GM21360 (cell line): Measurements from ENCODE around the gene PCNX4.
"Not testable (repeated sequence)": the region's sequence is repeated elsewhere in the genome, so short reads cannot be mapped to it uniquely, and the experiment has no call there.

Source experiments
- ATAC-seq: cut with Tn5 transposase; IDR thresholded peaks from one replicate; pipeline ENCODE4 v1.9.1; 2021; ENCODE audit warnings: mild to moderate bottlenecking, moderate library complexity; ENCODE audit not compliant: unreplicated experiment

PCNX4 gene

GRCh38 chr14:60091550-60092525 is at the start of gene PCNX4:
Gene PCNX4 (plus strand): TSS chr14:60091923. CDS start chr14:60107639, 15,716 bp downstream.
- ATAC-seq = peak; percentile 95

GRCh38 chr14:60047976-60048375 is 43.7 kb upstream of the PCNX4 start:
- not testable (repeated sequence) for ATAC-seq

- ATAC-seq = no peak
These were observed 40.0 kb upstream of the PCNX4 start for GRCh38 chr14:60051721-60052221.

GRCh38 chr14:60058087-60058486 is 33.6 kb upstream of the PCNX4 start:
- ATAC-seq = no peak

GRCh38 chr14:60061371-60061770 is 30.4 kb upstream of the PCNX4 start:
- ATAC-seq = no peak

GRCh38 chr14:60064491-60065072 is 27.1 kb upstream of the PCNX4 start:
- ATAC-seq = peak; percentile 55

GRCh38 chr14:60067882-60068281 is 23.8 kb upstream of the PCNX4 start:
- ATAC-seq = no peak

GRCh38 chr14:60079723-60080122 is 12.0 kb upstream of the PCNX4 start:
- ATAC-seq = no peak

- no peak for ATAC-seq
These were observed 6.6 kb upstream of the PCNX4 start for GRCh38 chr14:60085085-60085484.

- no peak for ATAC-seq
These were observed 6.0 kb upstream of the PCNX4 start for GRCh38 chr14:60085693-60086092.

GRCh38 chr14:60087668-60088067 is 4.1 kb upstream of the PCNX4 start:
- no peak for ATAC-seq

- ATAC-seq = no peak
These were observed 2.5 kb upstream of the PCNX4 start for GRCh38 chr14:60089221-60089620.

- no peak for ATAC-seq
These were observed 731 bp upstream of the PCNX4 start for GRCh38 chr14:60090864-60091519.

GRCh38 chr14:60092526-60092920 is 800 bp downstream of the PCNX4 start:
- no peak for ATAC-seq

GRCh38 chr14:60093080-60093479 is 1.4 kb downstream of the PCNX4 start:
- ATAC-seq = no peak

- no peak for ATAC-seq
These were observed 1.9 kb downstream of the PCNX4 start for GRCh38 chr14:60093606-60094005.

- ATAC-seq = no peak
These were observed 2.7 kb downstream of the PCNX4 start for GRCh38 chr14:60094306-60094897.

- ATAC-seq = no peak
These were observed 3.5 kb downstream of the PCNX4 start for GRCh38 chr14:60095231-60095630.

- ATAC-seq = no peak
These were observed 4.2 kb downstream of the PCNX4 start for GRCh38 chr14:60095781-60096450.

- ATAC-seq = no peak
These were observed 6.3 kb downstream of the PCNX4 start for GRCh38 chr14:60097974-60098373.
